Measurements from ENCODE around the gene TLE1.
"Not testable (repeated sequence)": the region's sequence is repeated elsewhere in the genome, so short reads cannot be mapped to it uniquely, and the experiment has no call there.

TLE1 gene

DNA sequence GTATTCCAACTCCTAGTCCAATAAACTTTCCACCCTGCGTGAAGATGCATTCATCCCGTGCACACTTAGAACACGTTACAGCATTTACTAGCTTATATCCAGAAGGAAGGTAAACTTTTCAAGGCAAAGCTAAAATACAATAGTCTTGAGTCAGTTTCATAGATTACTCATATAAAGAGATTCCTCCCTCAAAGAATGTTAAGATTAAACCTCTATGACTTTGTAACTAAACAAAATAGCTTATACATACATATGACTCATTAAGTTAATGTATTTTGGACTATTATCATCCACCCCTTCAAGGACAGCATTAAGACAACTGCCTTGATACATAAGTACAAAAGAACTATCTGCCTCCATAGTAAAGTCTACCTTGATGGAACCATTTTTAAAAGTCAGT is 36.1 kb downstream of the TLE1 start:
- in situ Hi-C loops (cut with HindIII; ENCODE audit: low sequenced_read_pairs): no loop called here

DNA sequence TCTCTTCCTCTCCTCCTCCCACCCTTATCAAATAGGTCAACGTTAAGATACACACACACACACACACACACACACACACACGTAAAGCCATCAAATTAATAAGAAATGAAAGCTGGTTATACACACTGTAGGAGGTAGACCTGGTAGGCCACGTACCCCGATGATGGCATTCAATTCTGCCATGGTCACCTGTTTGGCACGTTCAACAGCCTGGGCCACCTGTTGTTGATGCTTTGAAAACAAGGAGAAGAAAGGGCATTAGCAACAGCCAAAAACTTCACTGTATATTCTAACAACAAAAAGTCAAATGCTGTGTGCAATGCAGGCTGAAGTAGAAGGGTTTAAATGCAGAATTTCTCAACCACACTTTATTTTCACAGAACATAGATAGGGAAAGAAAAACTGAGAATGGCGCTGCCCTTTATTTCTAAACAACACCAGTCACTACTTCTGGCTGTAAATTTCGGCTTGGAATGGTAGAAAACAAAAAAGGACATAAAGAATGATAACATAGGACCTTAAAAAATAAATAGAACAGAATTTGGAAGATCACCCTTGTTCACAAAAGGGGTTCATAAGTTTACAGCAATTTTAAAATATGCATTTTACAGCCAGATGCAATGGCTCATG is 37.2 kb downstream of the TLE1 start:
- in situ Hi-C loops (cut with HindIII; ENCODE audit: low sequenced_read_pairs): no loop called here

DNA sequence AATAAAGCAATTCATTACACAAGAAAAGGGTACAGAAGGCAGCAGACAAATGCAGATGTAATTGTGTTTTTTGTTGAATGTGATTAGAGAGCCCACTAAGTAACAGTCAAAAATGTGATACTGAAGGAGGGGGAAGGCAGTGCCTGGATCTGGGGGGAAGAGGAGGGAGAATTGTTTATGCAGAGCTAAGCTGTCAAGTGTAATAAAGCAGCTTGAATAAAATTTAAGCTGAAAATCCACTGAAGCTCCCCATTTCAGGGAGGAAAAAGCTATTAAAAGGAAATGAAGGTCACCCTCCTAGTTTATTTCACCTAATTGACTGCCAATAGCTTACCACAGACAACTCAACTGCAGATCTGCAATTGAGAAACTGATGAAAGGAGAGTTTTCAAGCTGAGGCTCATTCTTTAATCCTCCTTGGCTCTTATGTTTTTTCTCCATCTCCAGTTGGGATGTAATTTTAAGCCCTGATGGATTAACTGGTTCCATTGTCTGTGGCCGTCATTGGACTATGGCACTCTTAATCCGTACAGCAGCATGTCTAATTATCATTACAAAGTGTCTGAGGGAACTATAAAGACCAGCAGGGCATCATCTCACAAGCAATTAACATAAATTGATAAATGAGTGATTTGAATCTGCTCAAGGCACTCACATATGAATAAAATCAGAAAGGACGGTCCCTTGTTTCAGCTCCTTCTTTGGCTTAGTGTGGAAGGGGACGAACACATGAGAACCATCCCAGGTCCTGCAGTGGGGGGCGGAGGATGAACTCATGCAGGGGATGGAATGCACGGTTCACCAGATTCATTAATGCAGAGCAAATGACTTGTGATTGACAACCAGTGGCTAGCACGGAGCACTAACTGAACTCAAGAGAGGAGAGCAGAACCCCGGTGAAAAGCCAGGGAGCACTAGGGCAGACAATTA is 38.5 kb downstream of the TLE1 start:
- in situ Hi-C loops (cut with HindIII; ENCODE audit: low sequenced_read_pairs): no loop called here

DNA sequence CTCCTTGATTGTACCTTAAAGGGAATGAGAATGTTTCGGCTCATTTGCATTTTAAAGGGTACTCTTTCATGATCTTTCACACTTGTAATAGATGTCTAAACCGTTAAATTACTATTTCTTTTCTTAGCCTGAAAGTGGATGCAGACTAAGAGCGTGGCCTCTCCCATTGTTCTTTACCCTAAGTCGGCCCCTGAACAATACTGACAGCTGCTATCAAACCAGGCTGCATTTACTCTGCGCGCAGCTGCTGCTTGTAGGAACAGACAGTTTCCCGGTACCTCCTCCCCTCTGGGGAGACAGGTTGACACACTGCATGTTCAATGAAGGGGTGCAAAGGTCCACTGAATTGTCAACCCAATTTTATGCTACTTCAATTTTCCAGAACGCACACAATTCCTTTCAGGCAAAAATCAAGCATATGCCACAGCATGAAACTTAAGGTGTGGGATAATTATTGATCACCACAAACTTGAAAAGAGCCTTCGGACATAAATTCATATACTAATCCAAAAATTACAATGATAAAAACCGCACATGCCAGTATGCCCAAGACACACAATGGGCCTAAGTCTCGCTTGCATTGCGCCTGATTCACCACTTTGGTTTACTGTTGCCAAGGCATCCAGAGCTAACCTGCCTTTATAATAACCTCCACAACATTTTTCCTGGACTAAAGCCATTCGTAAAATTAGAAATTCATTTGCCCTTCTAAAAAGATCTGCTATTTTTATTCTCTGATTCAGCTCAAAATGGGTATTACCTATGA is 39.7 kb downstream of the TLE1 start:
- in situ Hi-C loops (cut with HindIII; ENCODE audit: low sequenced_read_pairs): no loop called here

DNA sequence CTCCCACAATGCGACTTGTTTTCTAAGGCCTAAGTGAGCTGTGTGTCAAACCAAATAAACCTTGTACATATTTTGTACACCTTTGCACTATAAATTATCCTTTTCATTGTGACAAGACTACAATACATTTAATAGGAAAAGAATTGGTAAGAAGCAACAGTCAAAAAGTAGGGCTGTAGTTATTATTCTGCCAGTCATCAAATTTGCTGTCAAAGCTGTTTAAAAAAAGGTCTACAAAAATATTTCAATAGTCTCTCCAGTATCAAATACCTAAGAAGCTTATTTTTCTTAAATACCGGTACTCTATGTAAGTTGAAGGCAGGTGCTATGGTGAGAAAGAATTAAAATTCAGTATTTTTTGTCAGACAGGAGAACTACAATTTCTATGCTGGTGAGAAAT is 40.5 kb downstream of the TLE1 start:
- in situ Hi-C loops (cut with HindIII; ENCODE audit: low sequenced_read_pairs): no loop called here

DNA sequence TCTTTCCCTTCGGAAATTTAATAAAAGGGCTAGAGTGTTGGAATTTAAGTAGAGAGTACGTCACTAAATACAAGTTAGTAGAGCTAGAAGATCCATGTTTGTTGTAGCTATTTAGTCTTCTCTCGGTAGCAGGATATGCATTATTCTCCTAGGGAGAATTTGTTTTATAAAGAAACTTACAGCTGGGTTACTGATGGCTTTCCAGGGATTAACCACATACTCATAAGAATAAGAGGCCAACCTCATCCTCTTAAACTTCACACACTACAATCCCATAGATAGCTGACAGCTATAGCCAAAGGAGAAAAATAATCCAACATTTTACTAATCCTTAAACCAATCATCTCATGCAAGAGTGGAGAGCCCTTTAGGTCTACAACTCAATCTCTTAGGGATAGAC is 43.0 kb downstream of the TLE1 start:
- in situ Hi-C loops (cut with HindIII; ENCODE audit: low sequenced_read_pairs): no loop called here

DNA sequence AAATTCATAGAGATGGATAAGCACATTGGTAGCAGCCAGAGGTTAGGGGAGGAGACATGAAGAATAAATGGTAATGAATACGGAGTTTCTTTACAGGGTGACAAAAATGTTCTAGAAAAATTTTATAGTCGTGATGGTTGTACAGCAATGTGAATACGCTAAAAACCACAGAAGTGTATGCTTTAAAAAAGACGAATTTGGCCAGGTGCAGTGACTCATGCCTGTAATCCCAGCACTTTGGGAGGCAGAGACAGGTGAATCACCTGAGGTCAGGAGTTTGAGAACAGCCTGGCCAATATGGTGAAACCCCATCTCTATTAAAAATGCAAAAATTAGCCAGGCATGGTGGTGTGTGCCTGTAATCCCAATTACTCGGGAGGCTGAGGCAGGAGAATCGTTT is 44.8 kb downstream of the TLE1 start:
- in situ Hi-C loops (cut with HindIII; ENCODE audit: low sequenced_read_pairs): not testable (repeated sequence)

DNA sequence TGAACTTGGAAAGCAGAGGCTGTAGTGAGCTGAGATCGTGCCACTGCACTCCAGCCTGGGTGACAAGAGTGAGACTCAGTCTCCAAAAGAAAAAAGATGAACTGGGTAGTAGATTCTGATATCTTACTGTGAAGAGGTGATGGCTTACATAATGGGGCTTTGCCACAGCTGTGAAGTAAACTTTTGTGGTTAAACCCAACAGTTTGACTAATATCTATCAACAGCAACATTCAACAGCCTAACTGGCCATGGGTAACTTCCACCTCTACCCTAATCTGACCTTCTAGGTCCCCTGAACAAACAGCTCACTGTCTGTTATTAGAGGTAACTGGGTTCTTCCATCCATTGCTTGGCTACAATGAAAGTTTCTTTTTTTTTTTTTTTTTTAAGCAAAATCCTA is 52.1 kb downstream of the TLE1 start:
- in situ Hi-C loops (cut with HindIII; ENCODE audit: low sequenced_read_pairs): loop anchor here (5.0 kb wide), 1 partner anchor 40 kb away; no protein-coding TSS in a partner anchor

DNA sequence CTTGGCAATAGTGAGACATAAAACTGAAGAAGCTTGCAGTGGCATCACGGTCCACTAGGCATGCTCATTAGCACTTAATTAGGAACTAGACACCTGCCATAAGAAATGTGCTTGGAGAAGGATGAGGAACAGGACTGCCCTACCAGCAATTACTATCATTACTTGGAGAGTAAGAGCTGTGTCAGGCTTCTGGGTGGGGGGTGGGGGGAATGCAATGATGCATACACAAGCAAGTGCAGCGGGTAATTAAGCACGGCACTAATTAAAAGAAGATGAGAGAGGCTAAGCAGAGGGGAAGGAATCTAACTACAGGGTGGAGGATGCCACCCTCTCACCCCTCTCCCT is 53.1 kb downstream of the TLE1 start:
- in situ Hi-C loops (cut with HindIII; ENCODE audit: low sequenced_read_pairs): loop anchor here (5.0 kb wide), 1 partner anchor 41 kb away; no protein-coding TSS in a partner anchor

DNA sequence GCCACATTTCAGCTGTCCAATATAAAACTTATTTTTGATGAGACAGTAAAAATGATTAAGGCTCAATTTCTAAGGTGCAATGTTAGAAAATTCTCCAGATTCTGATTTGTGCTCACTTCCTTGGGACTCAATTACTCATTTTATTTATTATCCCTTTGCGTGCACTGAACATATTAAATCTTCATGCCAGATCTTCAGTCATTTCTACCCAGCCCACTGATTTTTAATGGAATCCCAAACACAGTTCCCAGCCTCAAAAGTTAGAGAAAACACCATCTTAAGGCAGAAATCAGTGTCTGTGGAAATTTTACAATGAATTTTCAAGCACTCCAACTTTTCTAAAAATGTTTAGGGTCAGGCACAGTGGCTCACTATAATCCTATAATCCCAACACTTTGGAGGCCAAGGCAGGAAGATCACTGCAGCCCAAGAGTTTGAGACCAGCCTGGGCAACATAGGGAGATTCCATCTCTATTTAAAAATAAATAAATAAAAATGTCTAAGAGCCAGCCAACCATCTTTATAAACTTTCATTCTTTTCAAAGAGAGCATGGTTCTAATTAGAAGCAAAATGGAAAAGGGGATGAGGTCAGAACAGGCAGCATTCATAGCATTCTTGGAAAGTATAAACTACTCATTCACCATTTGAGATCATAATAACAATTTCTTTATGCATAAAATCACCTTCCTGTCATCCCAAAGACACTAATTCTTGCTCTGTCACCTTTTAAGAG is 53.7 kb downstream of the TLE1 start:
- in situ Hi-C loops (cut with HindIII; ENCODE audit: low sequenced_read_pairs): loop anchor here (5.0 kb wide), 1 partner anchor 42 kb away; no protein-coding TSS in a partner anchor

DNA sequence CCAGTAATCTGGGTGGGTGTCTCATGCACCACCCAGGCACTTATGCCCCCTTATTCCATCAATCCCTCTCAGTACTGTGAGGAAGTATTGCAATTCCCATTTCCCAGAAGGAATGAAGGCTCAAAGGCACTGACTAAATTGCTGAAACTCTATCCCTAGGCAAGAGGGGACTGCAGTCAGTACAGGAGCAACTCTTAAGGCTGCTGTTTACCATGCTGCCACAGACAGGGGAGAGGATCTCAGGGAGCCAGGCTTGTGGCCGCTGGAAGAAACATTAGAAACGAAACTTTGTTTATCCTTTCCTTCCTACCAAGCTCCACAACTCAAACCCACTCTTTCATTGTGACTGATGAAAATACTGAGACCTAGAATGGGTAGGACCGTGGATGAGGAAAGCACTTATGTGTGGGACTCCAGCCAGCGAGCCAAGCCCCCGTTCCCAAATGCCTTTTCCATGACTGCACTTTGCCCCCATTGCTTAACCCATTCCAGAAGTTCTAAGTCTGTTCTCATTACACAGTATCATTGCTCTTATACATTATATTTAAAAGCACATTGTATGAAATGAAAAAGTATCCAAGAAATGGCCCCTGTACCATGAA is 54.3 kb downstream of the TLE1 start:
- in situ Hi-C loops (cut with HindIII; ENCODE audit: low sequenced_read_pairs): loop anchor here (5.0 kb wide), 1 partner anchor 42 kb away; no protein-coding TSS in a partner anchor

DNA sequence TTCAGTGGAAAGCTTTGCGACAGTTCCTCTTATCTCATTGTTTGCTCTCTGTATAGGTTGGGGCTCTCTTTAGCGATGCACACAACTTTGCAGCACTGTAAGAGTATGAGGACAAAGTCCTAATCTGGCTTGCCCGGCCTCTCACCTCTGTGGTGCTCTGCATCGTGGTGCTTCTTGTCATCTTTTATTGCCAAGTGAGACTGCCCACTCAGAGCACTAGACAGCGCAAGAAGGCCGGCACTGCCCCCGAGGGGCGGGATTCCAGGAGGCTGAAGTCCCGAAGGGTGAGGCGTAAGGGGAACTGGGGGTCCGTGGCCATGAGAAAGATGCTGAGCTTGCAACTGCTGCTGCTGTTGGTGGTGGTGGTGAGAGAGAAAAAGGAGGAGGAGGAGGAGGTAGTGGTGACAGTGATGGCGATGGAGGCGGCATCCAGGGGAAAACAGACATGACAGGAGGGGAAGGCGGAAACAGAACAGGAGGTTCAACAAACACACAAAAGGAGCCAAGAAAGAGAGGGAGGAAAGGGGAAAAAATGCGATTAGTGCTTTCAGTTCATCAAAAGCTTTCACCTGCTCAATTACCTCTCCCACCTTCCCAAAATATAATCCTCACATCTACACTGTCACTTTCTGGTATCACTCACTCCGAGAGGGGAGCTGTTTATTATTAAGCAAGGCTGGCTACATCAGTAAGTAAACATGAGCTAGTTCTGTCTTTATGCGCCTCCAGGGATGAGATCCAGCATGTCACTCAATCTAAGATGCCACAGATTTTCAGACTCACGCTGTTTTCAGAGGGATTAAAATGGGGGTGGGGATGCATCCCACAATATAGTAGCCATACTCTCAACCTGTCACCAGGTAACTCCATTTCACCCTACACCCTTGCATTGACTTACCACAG is 55.1 kb downstream of the TLE1 start:
- in situ Hi-C loops (cut with HindIII; ENCODE audit: low sequenced_read_pairs): no loop called here

DNA sequence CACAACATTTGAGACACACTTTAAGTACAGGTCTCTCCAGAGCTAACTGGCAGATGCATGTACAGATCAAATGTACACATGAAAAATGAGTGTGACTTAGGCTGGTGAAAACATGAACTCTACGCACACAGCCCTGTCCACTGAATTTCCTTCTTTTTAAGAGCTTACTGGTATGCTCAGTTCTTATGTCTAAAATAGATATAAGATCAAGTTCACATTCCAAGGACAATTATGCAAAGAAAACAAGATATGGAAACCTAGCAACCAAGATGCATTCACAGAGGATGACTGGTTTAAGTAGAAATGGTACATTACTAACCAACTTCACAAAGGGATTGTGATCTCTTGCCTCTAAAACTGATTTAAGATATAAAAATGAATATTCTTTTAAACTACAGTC is 56.7 kb downstream of the TLE1 start:
- in situ Hi-C loops (cut with HindIII; ENCODE audit: low sequenced_read_pairs): no loop called here

DNA sequence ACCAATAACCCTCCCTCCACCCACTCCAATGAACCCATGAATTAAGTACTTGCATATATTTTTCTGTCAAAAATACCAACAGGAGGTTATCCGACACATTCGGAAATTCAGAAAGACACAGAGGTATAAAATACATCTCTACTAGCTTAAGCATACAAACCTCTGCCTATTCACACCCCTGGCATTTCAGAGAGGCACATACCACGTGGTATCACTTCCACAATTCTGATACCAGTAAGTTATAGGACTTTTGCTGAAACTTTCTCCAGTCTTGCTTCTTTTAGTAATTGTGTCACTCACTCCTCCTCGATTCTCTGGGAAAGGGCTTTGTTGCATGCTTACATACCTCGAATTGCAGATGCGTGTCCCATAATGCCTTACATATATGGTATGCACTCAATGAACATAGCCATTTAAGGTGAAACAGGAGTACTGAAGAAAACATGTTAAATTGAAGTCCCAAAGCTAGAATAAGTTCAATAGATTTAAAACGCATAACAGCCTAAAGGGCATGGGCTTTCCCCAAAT is 58.1 kb downstream of the TLE1 start:
- in situ Hi-C loops (cut with HindIII; ENCODE audit: low sequenced_read_pairs): no loop called here

DNA sequence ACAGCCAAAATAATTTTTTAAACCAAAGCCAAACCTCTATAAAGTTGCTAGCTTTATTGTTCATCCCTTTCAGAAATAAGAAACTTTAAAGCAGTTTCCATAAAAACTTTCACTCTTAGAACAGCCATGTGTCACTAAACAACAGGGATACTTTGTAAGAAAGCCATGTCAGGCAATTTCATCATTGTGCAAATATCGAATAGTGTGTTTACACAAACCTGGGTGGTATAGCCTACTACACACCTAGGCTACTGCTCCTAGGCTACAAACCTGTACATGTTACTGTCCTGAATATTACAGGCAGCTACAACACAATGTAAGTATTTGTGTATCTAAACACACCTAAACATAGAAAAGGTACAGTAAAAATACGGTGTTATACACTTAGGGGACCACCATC is 59.9 kb downstream of the TLE1 start:
- in situ Hi-C loops (cut with HindIII; ENCODE audit: low sequenced_read_pairs): loop anchor here (10.0 kb wide), 1 partner anchor 65 kb away; no protein-coding TSS in a partner anchor

DNA sequence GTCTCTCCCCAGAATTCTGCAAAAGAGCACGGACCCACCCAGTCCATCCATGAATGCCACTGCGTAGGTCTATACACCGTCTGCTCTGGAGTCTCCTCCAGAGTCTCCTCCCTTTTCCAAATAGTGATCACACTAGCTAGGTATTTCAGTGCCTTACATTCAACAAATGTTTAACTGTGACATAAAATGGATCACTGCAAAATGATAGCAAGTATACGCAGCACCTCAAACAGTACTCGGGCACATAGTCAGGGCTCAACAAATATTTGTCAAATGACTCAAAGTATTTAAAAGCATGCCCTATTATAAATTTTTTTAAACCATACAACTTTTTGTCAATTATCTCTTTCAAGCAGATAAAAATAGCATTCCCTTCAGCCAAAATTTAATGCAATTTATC is 60.5 kb downstream of the TLE1 start:
- in situ Hi-C loops (cut with HindIII; ENCODE audit: low sequenced_read_pairs): loop anchor here (10.0 kb wide), 1 partner anchor 64 kb away; no protein-coding TSS in a partner anchor

DNA sequence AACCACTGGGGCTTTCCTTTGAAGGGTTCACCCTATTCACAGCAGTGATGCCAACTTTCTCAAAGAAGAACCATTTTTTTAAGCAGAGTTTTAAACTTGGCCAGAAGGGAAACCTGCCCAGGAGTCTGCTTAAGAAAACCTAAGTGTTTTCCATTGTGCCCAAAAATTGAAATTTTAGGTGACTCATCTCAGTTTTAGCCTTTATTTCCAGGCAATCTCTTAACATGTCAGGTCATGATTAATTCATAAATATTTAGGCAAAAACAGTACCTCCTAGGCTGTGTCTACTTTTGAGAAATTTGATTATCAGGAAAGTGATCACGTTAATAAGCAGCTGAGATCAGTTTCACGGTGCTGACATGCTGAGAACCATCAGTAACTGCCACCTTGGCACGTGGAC is 61.9 kb downstream of the TLE1 start:
- in situ Hi-C loops (cut with HindIII; ENCODE audit: low sequenced_read_pairs): loop anchor here (10.0 kb wide), 1 partner anchor 63 kb away; no protein-coding TSS in a partner anchor

DNA sequence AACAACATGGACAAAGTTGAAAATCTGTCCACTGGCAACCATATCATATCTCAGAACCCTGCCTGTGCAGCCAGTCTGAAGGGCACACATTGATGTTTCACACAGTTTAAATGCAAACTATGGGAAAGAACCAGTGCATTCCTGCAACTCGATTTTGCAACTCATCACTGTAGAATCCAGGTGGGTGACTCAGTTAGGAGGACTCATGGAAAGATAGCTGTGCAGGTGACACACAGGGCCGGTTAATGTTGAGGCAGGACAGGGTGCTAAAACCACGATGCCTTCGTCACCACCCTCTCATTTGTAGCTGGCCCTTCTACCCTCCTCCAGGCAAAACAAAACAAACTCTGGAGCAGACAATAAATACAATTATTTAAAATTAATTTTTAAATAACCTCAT is 62.8 kb downstream of the TLE1 start:
- in situ Hi-C loops (cut with HindIII; ENCODE audit: low sequenced_read_pairs): loop anchor here (10.0 kb wide), 1 partner anchor 62 kb away; no protein-coding TSS in a partner anchor

DNA sequence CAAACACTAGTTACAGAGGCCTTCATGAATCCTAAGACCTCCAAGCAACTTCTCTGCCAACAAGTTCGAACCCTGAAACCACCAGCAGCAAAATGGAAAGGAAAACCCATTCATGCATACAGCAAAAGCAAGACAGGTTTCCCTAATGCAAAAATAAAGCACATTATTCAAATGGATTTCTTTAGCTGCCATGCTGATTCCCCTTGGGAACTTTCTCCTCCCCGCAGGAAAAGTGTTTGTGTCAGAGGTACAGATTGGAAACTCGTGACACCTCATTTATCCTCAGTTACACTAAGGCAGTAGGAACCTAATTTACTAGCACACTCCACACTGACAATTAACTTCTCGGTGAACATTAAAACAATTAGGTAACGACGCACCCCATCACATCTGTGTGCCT is 63.4 kb downstream of the TLE1 start:
- in situ Hi-C loops (cut with HindIII; ENCODE audit: low sequenced_read_pairs): loop anchor here (10.0 kb wide), 1 partner anchor 61 kb away; no protein-coding TSS in a partner anchor
